ENCODE measurements around the gene SLC5A3.

SLC5A3 gene

GRCh38 chr21:34097442-34097841, 24.1 kb downstream of the SLC5A3 start:
- no peak overlapping the region for H3K27ac ChIP-seq
- no peak for TF ChIP-seq ZFX (IDR thresholded peaks at IDR 0.05; ENCODE audit: borderline replicate concordance)
- no peak for TF ChIP-seq CTCF (IDR thresholded peaks at IDR 0.05)

- TF ChIP-seq CTCF (IDR thresholded peaks at IDR 0.05): no peak
- TF ChIP-seq ZFX (IDR thresholded peaks at IDR 0.05; ENCODE audit: borderline replicate concordance): no peak
- no peak overlapping the region for H3K27ac ChIP-seq
Measured at GRCh38 chr21:34100337-34100736, 27.0 kb downstream of the SLC5A3 start.

GRCh38 chr21:34100790-34101189, 27.4 kb downstream of the SLC5A3 start:
- TF ChIP-seq ZFX (IDR thresholded peaks at IDR 0.05; ENCODE audit: borderline replicate concordance) (no peak), CTCF (IDR thresholded peaks at IDR 0.05) (no peak)
- H3K27ac ChIP-seq: no peak overlapping the region

GRCh38 chr21:34105947-34106541, 32.7 kb downstream of the SLC5A3 start:
- TF ChIP-seq CTCF (IDR thresholded peaks at IDR 0.05) (no peak), ZFX (IDR thresholded peaks at IDR 0.05; ENCODE audit: borderline replicate concordance) (no peak)
- H3K27ac ChIP-seq: no peak overlapping the region

GRCh38 chr21:34107606-34108005, 34.2 kb downstream of the SLC5A3 start:
- no peak overlapping the region for H3K27ac ChIP-seq
- TF ChIP-seq CTCF (IDR thresholded peaks at IDR 0.05) (no peak), ZFX (IDR thresholded peaks at IDR 0.05; ENCODE audit: borderline replicate concordance) (no peak)

- no peak for TF ChIP-seq CTCF (IDR thresholded peaks at IDR 0.05)
- no peak overlapping the region for H3K27ac ChIP-seq
Measured at GRCh38 chr21:34109075-34109474, 35.7 kb downstream of the SLC5A3 start.

- no peak for TF ChIP-seq ZFX (IDR thresholded peaks at IDR 0.05; ENCODE audit: borderline replicate concordance)
Measured at GRCh38 chr21:34110594-34111202, 37.3 kb downstream of the SLC5A3 start.

More at GRCh38 chr21:34110594-34111202, 37.3 kb downstream of the SLC5A3 start:
- H3K27ac ChIP-seq: no peak overlapping the region
